NCI-H446 (cell line): Measurements from ENCODE around the gene TNFAIP8.
A peak's percentile ranks its signal among the peaks of the same experiment; 100 is the strongest.
"Not testable (repeated sequence)": the region's sequence is repeated elsewhere in the genome, so short reads cannot be mapped to it uniquely, and the experiment has no call there.

Source experiments
- DNase-seq, 2 experiments: peaks; one replicate each; lab custom pipeline; 2025; lab: John Stamatoyannopoulos, UW

The TNFAIP8 gene

DNA sequence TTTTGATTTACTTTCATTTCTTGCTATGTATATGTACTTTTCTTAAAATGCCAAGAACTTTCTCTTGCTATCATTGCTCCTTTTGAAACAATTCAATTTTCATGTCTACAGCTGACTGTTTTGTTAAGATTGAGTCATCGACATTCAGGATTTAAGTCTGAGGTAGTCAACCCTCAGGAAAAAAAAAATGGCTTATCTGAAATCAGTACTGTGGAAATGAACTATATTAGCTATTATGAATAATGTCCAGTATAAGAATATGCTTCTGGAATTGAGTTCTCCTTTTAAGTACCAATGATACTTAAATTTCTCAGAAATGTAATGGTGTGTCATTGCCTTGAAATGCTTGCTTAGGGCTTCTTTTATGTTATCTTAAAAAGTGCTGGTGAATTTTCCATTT lies 37.9 kb downstream of the TNFAIP8 start:
- DNase-seq = no peak

GRCh38 chr5:119395080-119395836 lies 39.4 kb downstream of the TNFAIP8 start:
- no peak for DNase-seq

DNA sequence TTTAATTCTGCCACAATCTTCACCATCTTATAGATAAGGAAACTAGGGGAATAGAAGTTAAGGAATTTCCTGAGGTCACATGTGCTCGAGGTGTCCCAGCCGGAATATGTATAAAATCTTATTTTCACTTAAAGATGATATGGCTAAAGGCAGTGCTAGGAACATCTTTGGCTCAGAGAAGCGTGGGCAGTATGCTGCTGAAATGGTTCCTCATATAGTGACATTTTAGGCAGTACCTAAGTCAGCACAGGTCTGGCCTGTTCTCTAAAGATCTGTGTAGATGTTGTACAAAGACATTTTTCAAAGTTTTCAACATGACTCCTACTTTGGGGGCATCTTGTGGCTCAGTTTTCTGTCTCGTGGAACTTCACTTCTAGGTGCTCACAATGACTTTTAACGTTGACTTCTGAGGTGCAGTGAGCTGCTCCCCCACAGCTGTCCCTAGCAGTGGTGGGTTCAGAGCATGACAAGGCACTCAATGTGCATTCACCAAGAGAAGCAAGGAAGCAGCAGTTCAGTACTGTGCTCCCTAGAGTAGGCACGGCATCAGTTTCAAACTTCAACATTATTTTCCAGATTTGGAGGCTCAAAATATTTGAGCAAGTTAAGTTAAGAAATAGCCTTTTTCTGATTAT lies 40.3 kb downstream of the TNFAIP8 start:
- DNase-seq = no peak

- DNase-seq = no peak
These were observed 41.9 kb downstream of the TNFAIP8 start for GRCh38 chr5:119397518-119398380.

GRCh38 chr5:119398727-119399466 lies 43.1 kb downstream of the TNFAIP8 start:
- DNase-seq = peak in 1 of 2 experiments; percentile 62

DNA sequence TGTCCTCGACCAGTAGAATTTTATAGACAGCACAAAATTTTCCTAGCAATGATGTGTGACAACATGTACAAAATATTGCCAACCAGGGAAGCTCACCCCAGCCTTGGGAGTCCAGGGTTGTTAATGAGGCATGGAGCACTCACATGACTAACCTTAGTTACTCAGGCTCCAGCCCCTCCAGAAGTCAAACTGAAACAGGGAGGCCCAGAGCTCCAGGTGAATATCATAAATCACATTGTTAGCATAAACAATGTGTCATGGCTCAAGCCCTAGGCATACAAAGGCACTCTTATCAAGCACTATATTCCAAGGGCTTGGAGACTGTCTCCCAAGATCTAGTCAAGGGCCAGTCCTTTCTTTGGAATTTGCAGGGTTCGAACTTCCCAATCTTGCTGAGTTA lies 44.4 kb downstream of the TNFAIP8 start:
- no peak for DNase-seq

GRCh38 chr5:119402081-119402480 lies 46.3 kb downstream of the TNFAIP8 start:
- DNase-seq = no peak

GRCh38 chr5:119402555-119402954 lies 46.7 kb downstream of the TNFAIP8 start:
- no peak for DNase-seq

DNA sequence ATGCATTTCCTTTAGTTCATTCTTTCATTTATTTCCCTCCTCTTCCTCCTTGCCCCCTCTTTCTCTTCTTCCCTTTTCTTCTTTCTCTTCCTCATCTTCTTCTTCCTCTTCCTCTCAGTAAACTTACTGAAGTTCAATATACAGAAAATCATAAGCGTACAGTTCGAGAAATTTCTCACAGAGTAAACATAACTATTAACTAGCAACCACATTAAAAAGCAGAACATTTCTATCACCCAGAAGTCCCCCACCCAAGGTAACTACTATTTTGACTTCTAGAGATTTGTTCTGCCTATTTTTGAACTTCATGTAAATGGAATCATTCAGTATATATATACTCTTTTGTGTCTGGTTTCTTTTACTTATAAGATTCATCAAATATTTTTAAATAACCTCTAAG lies 48.2 kb downstream of the TNFAIP8 start:
- DNase-seq = no peak

DNA sequence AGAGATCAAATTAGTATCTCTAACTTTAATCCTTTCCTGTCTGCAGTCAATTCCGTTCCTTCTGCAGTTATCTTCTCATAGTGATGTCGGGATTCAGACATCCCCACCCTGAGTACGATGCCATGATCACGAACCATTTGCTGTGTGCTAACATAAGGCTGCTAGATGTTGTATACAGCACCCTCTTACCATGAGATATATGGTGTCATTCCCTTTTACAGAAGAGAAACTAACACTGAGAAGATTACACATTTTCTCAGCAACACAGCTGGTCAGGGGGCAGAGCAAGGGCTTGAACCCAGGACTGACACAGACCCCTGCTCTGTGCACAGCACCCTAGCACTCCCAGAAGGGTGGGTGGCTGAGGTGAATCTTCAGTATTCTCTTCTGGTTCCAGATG lies 49.6 kb downstream of the TNFAIP8 start:
- no peak for DNase-seq

GRCh38 chr5:119406551-119407110 lies 50.8 kb downstream of the TNFAIP8 start:
- no peak for DNase-seq

GRCh38 chr5:119409235-119409815 lies 53.5 kb downstream of the TNFAIP8 start:
- DNase-seq = no peak

- DNase-seq = peak in 1 of 2 experiments; percentile 51
These were observed 54.8 kb downstream of the TNFAIP8 start for GRCh38 chr5:119410448-119411159.

DNA sequence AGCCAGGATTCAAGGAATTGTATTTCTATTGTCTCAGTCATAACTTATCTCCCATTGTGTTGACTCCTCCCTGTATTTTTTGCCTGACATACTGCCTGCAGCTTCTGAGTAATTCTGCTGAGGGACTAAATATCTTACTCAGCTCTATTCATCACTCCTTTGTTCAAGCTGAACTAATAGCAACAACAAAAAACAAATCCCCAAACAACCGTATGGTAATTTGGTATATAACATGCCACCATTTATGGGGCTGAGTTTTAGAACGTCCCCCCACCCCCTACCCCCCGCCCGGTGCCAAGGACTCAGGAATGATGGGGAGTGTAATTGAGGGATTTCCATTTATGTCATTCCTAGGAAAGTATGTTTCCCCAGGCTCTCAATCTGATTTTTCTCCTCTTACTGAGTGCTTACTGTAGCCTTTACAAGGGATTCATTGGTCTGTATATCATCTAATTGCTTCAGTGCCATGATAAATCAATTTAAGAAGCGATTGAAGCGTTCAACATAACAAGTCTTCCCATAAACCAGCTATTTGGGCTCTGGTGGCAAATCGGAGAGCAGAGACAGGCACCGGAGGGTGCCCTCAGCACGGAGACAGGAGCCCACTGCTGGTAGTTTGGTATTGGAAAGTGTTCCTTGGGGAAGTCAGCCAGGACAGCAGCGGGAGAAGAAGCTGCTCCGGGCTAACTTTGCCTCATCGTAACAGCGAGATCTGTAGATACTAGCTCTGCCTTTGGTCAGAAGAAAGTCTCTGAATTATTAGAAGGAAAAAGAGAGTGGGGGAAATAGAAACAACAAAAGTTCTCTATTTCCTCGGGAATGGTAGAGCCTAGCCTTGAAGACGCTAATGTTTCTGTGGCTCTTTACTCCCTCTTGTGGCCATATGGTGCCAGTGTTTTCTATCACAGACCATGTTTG lies 55.8 kb downstream of the TNFAIP8 start:
- peak; percentile 71 to 85 for DNase-seq

DNA sequence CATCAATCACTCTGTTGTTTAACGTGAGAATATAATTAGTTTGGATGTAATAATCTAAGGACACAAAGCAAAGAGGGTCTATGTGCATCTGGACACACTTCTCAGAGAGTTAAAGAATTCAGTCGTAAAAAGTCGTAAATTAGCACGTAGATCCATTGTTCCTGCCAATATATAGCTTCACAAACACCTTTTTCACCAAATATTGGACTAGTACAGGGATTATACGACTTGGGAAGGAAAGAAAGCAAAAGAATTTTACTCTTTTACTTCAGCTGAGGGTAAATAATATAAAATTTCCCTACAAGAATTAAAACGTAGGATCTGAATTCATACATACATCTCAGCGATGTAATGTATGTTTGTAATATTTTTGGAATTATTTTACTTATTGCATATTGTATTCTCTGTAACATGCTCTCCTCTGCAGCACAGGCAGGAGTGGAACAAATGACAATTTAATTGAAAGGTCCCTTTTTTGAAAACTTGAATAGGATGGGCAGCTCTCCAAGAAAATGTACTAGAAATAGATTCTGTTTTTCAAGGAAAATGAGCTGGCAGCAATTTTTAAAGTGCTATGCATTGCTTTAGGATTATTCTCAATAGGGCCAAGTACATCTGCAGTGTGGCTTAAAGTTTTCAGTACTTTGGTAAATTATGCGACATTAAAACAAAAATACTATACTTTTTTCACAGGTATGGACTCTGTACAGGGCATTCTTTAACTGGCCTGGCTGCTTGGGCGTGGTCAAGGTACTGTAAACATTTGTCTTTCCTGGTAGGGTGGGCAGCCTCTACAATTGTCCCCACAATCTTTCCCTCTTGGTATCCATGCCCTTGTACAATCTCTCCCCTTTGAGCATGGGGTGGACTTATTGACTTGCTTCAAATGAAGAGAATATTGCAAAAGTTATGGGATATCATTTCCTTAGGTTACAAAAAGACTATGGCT lies 56.7 kb downstream of the TNFAIP8 start:
- DNase-seq = no peak

- not testable (repeated sequence) for DNase-seq
These were observed 58.4 kb downstream of the TNFAIP8 start for GRCh38 chr5:119414124-119414734.

DNA sequence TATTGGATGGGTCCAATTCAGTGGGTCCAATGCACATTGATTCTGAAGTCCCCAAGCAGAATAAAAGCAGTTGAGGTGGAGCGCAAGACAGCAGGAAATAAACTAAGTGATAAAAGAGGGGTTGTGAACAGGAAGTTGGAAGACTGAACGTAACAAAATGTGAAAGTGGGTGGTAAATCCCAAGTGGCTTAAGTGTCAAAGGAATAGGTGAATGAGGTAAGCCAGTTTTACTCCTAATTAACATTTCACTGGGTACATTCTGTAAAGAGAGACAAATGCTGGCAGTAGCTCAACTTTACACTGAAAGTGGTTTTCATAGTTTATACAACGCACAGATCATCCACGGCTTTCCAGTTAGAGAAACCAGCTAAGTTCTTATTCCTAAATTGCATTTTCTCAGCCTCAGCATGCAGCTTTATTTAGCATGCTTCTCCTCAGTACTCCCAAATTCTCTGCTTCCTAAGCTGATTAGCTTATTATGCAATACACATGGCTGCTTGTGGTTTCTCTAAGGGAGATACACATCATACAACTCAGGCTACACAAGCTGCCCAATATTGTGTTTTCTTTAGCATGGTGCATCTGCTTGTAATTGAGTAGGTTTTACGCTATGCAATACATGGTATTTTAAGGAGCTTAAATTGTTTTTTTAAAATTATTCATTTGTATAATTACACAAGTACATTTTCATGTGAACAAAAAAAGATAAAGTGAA lies 62.2 kb downstream of the TNFAIP8 start:
- no peak for DNase-seq
